Heart left ventricle (tissue), 13 donors: Measurements from ENCODE around the gene ZNHIT6.

ENCODE experiments used
- CTCF ChIP-seq, 12 donors: fragments of 200-600 bp; sonication (generic) in 4 of 12; IDR thresholded peaks; one replicate each; pipeline versions ENCODE4 v1.5.0 to v1.8.0; 2018 to 2022; ENCODE audit warnings: antibody characterized with exemption in 12 of 12, mild to moderate bottlenecking in 5 of 12
- POLR2A ChIP-seq, 2 donors: fragments of 450-650 bp; IDR thresholded peaks; one replicate each; pipeline ENCODE4 v1.6.1; 2017; ENCODE audit warnings: antibody characterized with exemption in 2 of 2, mild to moderate bottlenecking in 2 of 2, moderate library complexity in 2 of 2
- donor health status: ischemic (EF 13 %, LVEDD 7.1; RV severe dilation, severe dysfunction).
- donor health status: DM: no; HTN: yes; CAD: no.
- donor health status: DM: no; HTN: no; CAD: no.
- donor health status: ischemic (EF 25% LVEDD 6.9; RV normal size, moderate dysfunction).
- donor health status: ischemic (EF 25% LVEDD 5.7; RV mildly dilated, moderate dysfunction).
- donor health status: ischemic (EF 35%, LVEDD 5.7; RV mildly dilated, moderate dysfunction).
- donor health status: nonischemic (EF 11% LVEDD 7.7; RV severe dilation, severe dysfunction).
- donor health status: DM: yes; HTN: yes; CAD: no.
- donor health status: PGD.
- donor health status: ischemic (EF 29% LVEDD 5.4; RV normal size, mild dysfunction).
- donor health status: nonischemic (EF 23%, LVEDD 6.1; RV moderate dilation, normal function).

GRCh38 chr1:85616364-85616705 is 91.9 kb downstream of the ZNHIT6 start:
- TF ChIP-seq CTCF (IDR thresholded peaks at IDR 0.05), result no peak
- TF ChIP-seq POLR2A (IDR thresholded peaks at IDR 0.05), result no peak
